Esophagus muscularis mucosa (tissue), 4 donors: ENCODE measurements around the gene PLAAT3. TPM values are rescaled to one million over a fixed set of nuclear protein-coding genes. Genes with fewer than 3 reads are reported as not detected.
"Not testable (repeated sequence)": the region's sequence is repeated elsewhere in the genome, so short reads cannot be mapped to it uniquely, and the experiment has no call there.

Experiments used
- DNase-seq: peaks from one replicate; pipeline ENCODE4 v3.0.0-alpha.2; 2017; ENCODE audit errors: extremely low spot score
- H3K27ac ChIP-seq, 4 donors: fragments of 200-600 bp; sonication (generic); replicated peaks in 1 of 4; 1 replicate in 3 of 4; 2 replicates in 1 of 4; pipeline ENCODE4 v1.5.1; 2016 to 2019; ENCODE audit warnings: mild to moderate bottlenecking in 1 of 4
- H3K27me3 ChIP-seq, 4 donors: fragments of 200-600 bp; sonication (generic); one replicate each; pipeline versions ENCODE4 v1.5.1 to v1.6.0; 2016 to 2019
- H3K36me3 ChIP-seq, 4 donors: fragments of 200-600 bp; sonication (generic); one replicate each; pipeline ENCODE4 v1.5.1; 2016 to 2019
- H3K4me1 ChIP-seq, 4 donors: fragments of 200-600 bp; sonication (generic); one replicate each; pipeline ENCODE4 v1.5.1; 2016 to 2019
- H3K4me3 ChIP-seq, 4 donors: fragments of 200-600 bp; sonication (generic); 1 replicate in 2 of 4; 2 replicates in 2 of 4; pipeline ENCODE4 v1.5.1; 2016 to 2019; ENCODE audit warnings: mild to moderate bottlenecking in 4 of 4, moderate library complexity in 1 of 4
- H3K9me3 ChIP-seq, 4 donors: fragments of 200-600 bp; sonication (generic); 1 replicate in 3 of 4; 2 replicates in 1 of 4; pipeline ENCODE4 v1.5.1; 2016 to 2019
- CTCF ChIP-seq, 3 experiments: fragments of 200-600 bp in 2 of 3; fragments of 450-650 bp in 1 of 3; sonication (generic) in 2 of 3; IDR thresholded peaks; one replicate each; pipeline ENCODE4 v1.5.1; 2017 to 2019; ENCODE audit warnings: antibody characterized with exemption in 3 of 3, mild to moderate bottlenecking in 2 of 3, moderate library complexity in 1 of 3
- EP300 ChIP-seq: sonication (generic); formaldehyde crosslinking; IDR thresholded peaks from one replicate; pipeline ENCODE4 v1.6.1; 2017; ENCODE audit warnings: antibody characterized with exemption
- POLR2A ChIP-seq: fragments of 450-650 bp; IDR thresholded peaks from one replicate; pipeline ENCODE4 v1.6.1; 2017; ENCODE audit warnings: antibody characterized with exemption, moderate library complexity, mild to moderate bottlenecking, low read depth
- POLR2AphosphoS5 ChIP-seq, 2 donors: sonication (generic); formaldehyde crosslinking; IDR thresholded peaks; one replicate each; pipeline ENCODE4 v1.6.1; 2017; ENCODE audit warnings: antibody characterized with exemption in 2 of 2
- WGBS: methylation state at CpG from one replicate; pipeline ENCODE4 v1.1.5; 2018; 5-methylcytosine and 5-hydroxymethylcytosine counted together
- intact Hi-C: fragments of 100-400 bp; cut with DNase I; formaldehyde crosslinking; loops from one replicate; pipeline ENCODE4 v1.15.1; 2023
- total RNA-seq, 4 donors: library from RNA; depleted of rRNA; stranded (reverse); fragments of >200 nt; gene quantifications; one replicate each; pipeline versions ENCODE4 v1.1.0 to v1.2.1, GENCODE V29; 2016

PLAAT3 gene
- total RNA-seq, 4 donors from 2014 or later, result 40.3 to 74.8 (median 54.4) TPM

DNA sequence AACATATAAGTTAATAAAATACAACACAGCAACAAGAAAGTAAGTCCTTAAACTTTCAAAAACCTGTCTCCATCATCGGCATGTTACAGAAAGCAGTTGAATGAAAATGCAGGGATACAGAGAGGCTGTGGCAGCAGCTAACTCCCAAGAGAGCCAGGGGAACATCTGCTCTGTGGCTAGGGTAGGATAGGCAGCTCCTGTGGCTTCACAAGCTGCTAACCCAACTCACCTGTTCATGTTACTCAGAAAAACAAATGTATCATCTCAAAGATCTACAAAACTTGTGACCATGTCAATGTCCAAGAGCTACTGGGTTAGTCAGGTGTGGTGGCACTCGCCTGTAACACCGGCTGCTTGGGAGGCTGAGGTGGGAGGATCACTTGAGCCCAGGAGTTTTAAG lies 15.2 kb upstream of the PLAAT3 start:
- no peak overlapping the region for H3K27ac ChIP-seq
- no peak for TF ChIP-seq POLR2AphosphoS5 (IDR thresholded peaks at IDR 0.05)
- TF ChIP-seq CTCF (IDR thresholded peaks at IDR 0.05), result no peak
- no peak for TF ChIP-seq POLR2A
- TF ChIP-seq EP300, result no peak
- H3K27me3 ChIP-seq, result no peaks in the 10 kb centered on the region
- intact Hi-C loops, result no loop called here
- H3K36me3 ChIP-seq, result peaks cover 49 to 68% (median 59%) of the 10 kb centered on the region in 4 donors
- no peak overlapping the region for H3K4me3 ChIP-seq
- DNase-seq, result no peak
- 100% methylated on average over 3 of the region's 3 CpGs for WGBS
- H3K4me1 ChIP-seq, result peaks cover 0 to 11% (median 9%) of the 10 kb centered on the region in 4 donors
- no peaks in the 10 kb centered on the region for H3K9me3 ChIP-seq

GRCh38 chr11:63623513-63624140 lies 9.4 kb upstream of the PLAAT3 start:
- intact Hi-C loops, result no loop called here
- TF ChIP-seq POLR2A, result no peak
- no peak for TF ChIP-seq EP300
- no peak for TF ChIP-seq CTCF (IDR thresholded peaks at IDR 0.05)
- no peak for TF ChIP-seq POLR2AphosphoS5 (IDR thresholded peaks at IDR 0.05)
- H3K27ac ChIP-seq, result no peak overlapping the region
- WGBS, result 55% methylated on average over 7 of the region's 7 CpGs
- no peaks in the 10 kb centered on the region for H3K27me3 ChIP-seq
- no peak overlapping the region for H3K4me3 ChIP-seq
- H3K36me3 ChIP-seq, result peaks cover 6 to 12% (median 8%) of the 10 kb centered on the region in 4 donors
- no peaks in the 10 kb centered on the region for H3K9me3 ChIP-seq
- H3K4me1 ChIP-seq, result no peaks in the 10 kb centered on the region
- no peak for DNase-seq

- intact Hi-C loops, result no loop called here
- WGBS, result 61% methylated on average over 2 of the region's 2 CpGs
- TF ChIP-seq CTCF (IDR thresholded peaks at IDR 0.05) (no peak), POLR2AphosphoS5 (IDR thresholded peaks at IDR 0.05) (no peak), POLR2A (no peak), EP300 (no peak)
- Histone ChIP-seq H3K27me3 (no peaks in the 10 kb centered on the region), H3K4me3 (no peak overlapping the region), H3K4me1 (no peaks in the 10 kb centered on the region), H3K27ac (no peak overlapping the region), H3K9me3 (no peaks in the 10 kb centered on the region), H3K36me3 (no peaks in the 10 kb centered on the region)
- DNase-seq, result no peak
Measured at GRCh38 chr11:63622323-63622722, 8.1 kb upstream of the PLAAT3 start.

GRCh38 chr11:63621071-63621470 lies 6.8 kb upstream of the PLAAT3 start:
- H3K36me3 ChIP-seq, result no peaks in the 10 kb centered on the region
- TF ChIP-seq POLR2A, result no peak
- no peak for TF ChIP-seq EP300
- no peak for TF ChIP-seq CTCF (IDR thresholded peaks at IDR 0.05)
- no peak for TF ChIP-seq POLR2AphosphoS5 (IDR thresholded peaks at IDR 0.05)
- H3K4me1 ChIP-seq, result no peaks in the 10 kb centered on the region
- H3K9me3 ChIP-seq, result no peaks in the 10 kb centered on the region
- no peaks in the 10 kb centered on the region for H3K27me3 ChIP-seq
- H3K4me3 ChIP-seq, result no peak overlapping the region
- DNase-seq, result no peak
- intact Hi-C loops, result no loop called here
- 94% methylated on average over 1 of the region's 1 CpG for WGBS
- H3K27ac ChIP-seq, result no peak overlapping the region

DNA sequence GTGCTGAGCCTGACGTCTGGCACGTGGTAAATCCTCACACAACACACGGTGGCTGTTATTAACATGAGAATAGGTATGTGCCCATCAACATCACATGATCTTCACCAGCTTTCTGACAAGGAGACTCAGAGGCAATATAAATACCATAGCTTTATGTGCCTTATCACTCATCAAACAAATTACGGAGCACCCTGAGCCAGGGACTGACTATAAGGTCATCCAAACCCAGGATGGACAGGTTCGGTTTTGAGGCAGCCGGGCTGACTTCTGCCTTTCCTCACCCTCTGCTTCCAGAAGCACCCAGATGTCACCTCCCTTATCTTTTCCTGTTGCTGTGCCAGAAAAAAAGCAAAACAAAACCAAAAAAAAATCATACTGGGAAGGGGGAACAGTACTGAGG lies 5.7 kb upstream of the PLAAT3 start:
- Histone ChIP-seq H3K36me3 (no peaks in the 10 kb centered on the region), H3K4me1 (no peaks in the 10 kb centered on the region), H3K9me3 (no peaks in the 10 kb centered on the region), H3K27me3 (no peaks in the 10 kb centered on the region), H3K27ac (no peak overlapping the region), H3K4me3 (no peak overlapping the region)
- no peak for DNase-seq
- intact Hi-C loops, result no loop called here
- no peak for TF ChIP-seq EP300
- no peak for TF ChIP-seq CTCF (IDR thresholded peaks at IDR 0.05)
- TF ChIP-seq POLR2A, result no peak
- TF ChIP-seq POLR2AphosphoS5 (IDR thresholded peaks at IDR 0.05), result no peak
- whole genome bisulfite sequencing, result 67% methylated on average over 6 of the region's 6 CpGs

- H3K36me3 ChIP-seq, H3K9me3 ChIP-seq, H3K4me3 ChIP-seq, H3K27ac ChIP-seq, intact Hi-C loops, DNase-seq, H3K27me3 ChIP-seq: not testable (repeated sequence)
- peaks cover 3 to 12% (median 8%) of the 10 kb centered on the region in 4 donors for H3K4me1 ChIP-seq
- 95% methylated on average over 5 of the region's 5 CpGs for WGBS
Measured at GRCh38 chr11:63617686-63618085, 3.5 kb upstream of the PLAAT3 start.
